ENCODE measurements around the gene GRID1.

Gene GRID1

GRCh38 chr10:86353506-86354485 is 12.8 kb downstream of the GRID1 start:
- DNase-seq (ENCODE audit: low read depth), result no peak

GRCh38 chr10:86350897-86351296 is 15.7 kb downstream of the GRID1 start:
- DNase-seq (ENCODE audit: low read depth), result no peak

- DNase-seq (ENCODE audit: low read depth), result no peak
Observed at GRCh38 chr10:86349940-86350630, 16.5 kb downstream of the GRID1 start.

- DNase-seq (ENCODE audit: low read depth), result no peak
Observed at GRCh38 chr10:86349474-86349873, 17.1 kb downstream of the GRID1 start.

GRCh38 chr10:86348321-86349210 is 18.0 kb downstream of the GRID1 start:
- DNase-seq (ENCODE audit: low read depth), result no peak

- no peak for DNase-seq (ENCODE audit: low read depth)
Observed at GRCh38 chr10:86347856-86348255, 18.7 kb downstream of the GRID1 start.

GRCh38 chr10:86346799-86347665 is 19.6 kb downstream of the GRID1 start:
- DNase-seq (ENCODE audit: low read depth), result no peak

GRCh38 chr10:86345859-86346798 is 20.5 kb downstream of the GRID1 start:
- DNase-seq (ENCODE audit: low read depth), result no peak

GRCh38 chr10:86345296-86345858 is 21.2 kb downstream of the GRID1 start:
- no peak for DNase-seq (ENCODE audit: low read depth)

- no peak for DNase-seq (ENCODE audit: low read depth)
Observed at GRCh38 chr10:86344714-86345161, 21.9 kb downstream of the GRID1 start.

- no peak for DNase-seq (ENCODE audit: low read depth)
Observed at GRCh38 chr10:86344281-86344680, 22.3 kb downstream of the GRID1 start.

- no peak for DNase-seq (ENCODE audit: low read depth)
Observed at GRCh38 chr10:86343761-86344160, 22.8 kb downstream of the GRID1 start.

GRCh38 chr10:86342111-86342863 is 24.3 kb downstream of the GRID1 start:
- DNase-seq (ENCODE audit: low read depth), result no peak

- no peak for DNase-seq (ENCODE audit: low read depth)
Observed at GRCh38 chr10:86341361-86341811, 25.2 kb downstream of the GRID1 start.

GRCh38 chr10:86340991-86341260 is 25.7 kb downstream of the GRID1 start:
- no peak for DNase-seq (ENCODE audit: low read depth)

GRCh38 chr10:86340176-86340990 is 26.2 kb downstream of the GRID1 start:
- DNase-seq (ENCODE audit: low read depth), result no peak

- DNase-seq (ENCODE audit: low read depth), result no peak
Observed at GRCh38 chr10:86339226-86339865, 27.2 kb downstream of the GRID1 start.

Measured in stimulated activated CD8-positive, alpha-beta memory T cell treated with anti-CD3 and anti-CD28 coated beads, Interleukin-4, amount 100 ng/mL, for 24 hours (primary cell).